ENCODE measurements around the gene STX3. TPM values are rescaled to one million over a fixed set of nuclear protein-coding genes. Genes with fewer than 3 reads are reported as not detected.
A peak's percentile ranks its signal among the peaks of the same experiment; 100 is the strongest.

The STX3 gene
- polyA plus RNA-seq, 2 of the 4 experiments (the other 2 are of a cell fraction) = 15.2 to 15.4 TPM

DNA sequence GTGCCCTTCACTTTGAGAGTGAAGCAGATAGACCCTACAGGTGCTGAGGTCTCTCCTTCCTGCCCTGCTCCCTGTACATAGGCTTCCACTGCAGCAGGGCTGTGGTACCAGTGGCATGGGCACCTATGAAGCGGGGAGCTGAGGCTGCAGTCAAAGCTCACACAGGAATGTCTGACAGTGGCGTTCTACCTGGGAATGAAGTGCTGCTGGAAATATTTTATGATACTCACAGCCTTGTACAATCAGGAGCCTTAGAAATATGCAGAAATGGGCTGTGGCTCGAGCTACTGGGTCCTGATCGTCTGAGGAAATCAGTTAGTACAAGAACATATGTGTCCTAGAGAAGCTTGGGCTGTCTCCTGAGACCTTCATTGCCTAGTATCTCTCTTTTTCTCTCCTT is 30.6 kb downstream of the STX3 start:
- no peak for DNase-seq (ENCODE audit: low read depth in 1 of 2, low spot score in 1 of 2)
- peaks cover 19% of the 10 kb centered on the region for H3K4me1 ChIP-seq
- POLR2A ChIA-PET = interaction anchor here (0.7 to 0.9 kb wide), 3 partner anchors 16 to 220 kb away, joined by 3 to 4 read pairs (median 4); no protein-coding TSS in a partner anchor
- H3K9me3 ChIP-seq = no peaks in the 10 kb centered on the region
- no peak for ATAC-seq
- no peak overlapping the region for H3K27ac ChIP-seq
- TF ChIP-seq ZNF302 (CRISPR knock-in tag; IDR thresholded peaks at IDR 0.05) (no peak), EHMT2 (IDR thresholded peaks at IDR 0.05; ENCODE audit: low read depth) (no peak), FOSL2 (IDR thresholded peaks at IDR 0.05) (no peak), FOSL2 (CRISPR knock-in tag; IDR thresholded peaks at IDR 0.05) (no peak), GATA3 (IDR thresholded peaks at IDR 0.05; ENCODE audit: borderline replicate concordance) (no peak), HOXB13 (CRISPR knock-in tag; IDR thresholded peaks at IDR 0.05; ENCODE audit: low read depth) (no peak), BHLHE40 (IDR thresholded peaks at IDR 0.05; ENCODE audit: low read depth, low read length) (no peak), MAZ (IDR thresholded peaks at IDR 0.05; ENCODE audit: borderline replicate concordance, low read depth, low read length) (no peak), MYC (IDR thresholded peaks at IDR 0.05; ENCODE audit: borderline replicate concordance, low read length) (no peak), RCOR1 (IDR thresholded peaks at IDR 0.05; ENCODE audit: low read depth, low read length) (no peak), MAFK (IDR thresholded peaks at IDR 0.05; ENCODE audit: partially characterized antibody) (no peak), SREBF2 (IDR thresholded peaks at IDR 0.05) (no peak), NFE2L2 (conservative IDR thresholded peaks at IDR 0.05; ENCODE audit: low read length) (no peak)
- no peak for FAIRE-seq
- no peak overlapping the region for H3K4me3 ChIP-seq
- 66% methylated on average over 4 of the region's 4 CpGs for WGBS (ENCODE audit: missing lambda C conversion rate)
- CTCF ChIA-PET = interaction anchor here (1.0 to 5.3 kb wide), 6 partner anchors 8 to 32 kb away, joined by 3 to 29 read pairs (median 15); partner anchors contain the start of gene STX3
- no peak overlapping the region for H3K4me2 ChIP-seq

DNA sequence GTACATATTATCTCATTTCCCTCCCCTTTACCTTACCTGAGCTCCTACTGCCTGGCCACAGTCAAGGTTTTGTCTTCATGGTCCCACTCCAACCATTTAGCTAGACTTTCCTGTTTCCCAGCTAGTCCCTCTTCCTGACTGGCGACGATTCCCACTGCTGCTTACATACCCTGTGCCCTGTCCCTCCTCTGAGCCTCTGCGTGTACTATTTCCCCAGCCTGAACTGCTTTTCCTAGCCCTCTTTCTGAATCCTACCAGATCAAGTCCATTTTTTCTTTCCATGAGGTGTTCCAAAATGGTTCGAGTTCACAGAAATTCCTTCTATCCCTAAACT is 32.0 kb downstream of the STX3 start:
- ChIA-PET POLR2A (interaction anchor here (1.3 kb wide), 1 partner anchor 118 kb away, joined by 3 read pairs; the partner anchor contains the start of gene PATL1), CTCF (interaction anchor here (1.9 to 5.3 kb wide), 5 partner anchors 9 to 33 kb away, joined by 5 to 29 read pairs (median 17); partner anchors contain the start of gene STX3)
- FAIRE-seq (no peak), ATAC-seq (peak in 1 of 2 experiments; percentile 79; a peak in 4 of 6 replicates), DNase-seq (ENCODE audit: low read depth in 1 of 2, low spot score in 1 of 2) (no peak)
- Histone ChIP-seq H3K9me3 (no peaks in the 10 kb centered on the region), H3K27ac (no peak overlapping the region; a peak in 1 of 6 replicates), H3K4me3 (no peak overlapping the region), H3K4me2 (peak overlapping the region; percentile 81), H3K4me1 (peaks cover 19% of the 10 kb centered on the region)
- TF ChIP-seq ZNF302 (CRISPR knock-in tag; IDR thresholded peaks at IDR 0.05) (no peak), CBX8 (IDR thresholded peaks at IDR 0.05) (no peak), RARB (CRISPR knock-in tag; IDR thresholded peaks at IDR 0.05) (no peak), ZFP36 (IDR thresholded peaks at IDR 0.05; ENCODE audit: borderline replicate concordance, partially characterized antibody) (no peak), KDM5A (IDR thresholded peaks at IDR 0.05) (no peak), NFE2L2 (conservative IDR thresholded peaks at IDR 0.05; ENCODE audit: low read length) (no peak), JUN (IDR thresholded peaks at IDR 0.05) (no peak), HDAC2 (IDR thresholded peaks at IDR 0.05) (no peak), RNF2 (IDR thresholded peaks at IDR 0.05; ENCODE audit: borderline replicate concordance, low read depth) (no peak), TP53 (CRISPR knock-in tag; IDR thresholded peaks at IDR 0.05) (no peak), KDM1A (IDR thresholded peaks at IDR 0.05; ENCODE audit: low read depth) (no peak), GATA3 (IDR thresholded peaks at IDR 0.05; ENCODE audit: borderline replicate concordance) (no peak; the same call in 1 of the 2 replicates), SREBF2 (IDR thresholded peaks at IDR 0.05) (no peak), EHF (CRISPR knock-in tag; IDR thresholded peaks at IDR 0.05) (no peak)
- TF ChIP-seq, protein P1, sequence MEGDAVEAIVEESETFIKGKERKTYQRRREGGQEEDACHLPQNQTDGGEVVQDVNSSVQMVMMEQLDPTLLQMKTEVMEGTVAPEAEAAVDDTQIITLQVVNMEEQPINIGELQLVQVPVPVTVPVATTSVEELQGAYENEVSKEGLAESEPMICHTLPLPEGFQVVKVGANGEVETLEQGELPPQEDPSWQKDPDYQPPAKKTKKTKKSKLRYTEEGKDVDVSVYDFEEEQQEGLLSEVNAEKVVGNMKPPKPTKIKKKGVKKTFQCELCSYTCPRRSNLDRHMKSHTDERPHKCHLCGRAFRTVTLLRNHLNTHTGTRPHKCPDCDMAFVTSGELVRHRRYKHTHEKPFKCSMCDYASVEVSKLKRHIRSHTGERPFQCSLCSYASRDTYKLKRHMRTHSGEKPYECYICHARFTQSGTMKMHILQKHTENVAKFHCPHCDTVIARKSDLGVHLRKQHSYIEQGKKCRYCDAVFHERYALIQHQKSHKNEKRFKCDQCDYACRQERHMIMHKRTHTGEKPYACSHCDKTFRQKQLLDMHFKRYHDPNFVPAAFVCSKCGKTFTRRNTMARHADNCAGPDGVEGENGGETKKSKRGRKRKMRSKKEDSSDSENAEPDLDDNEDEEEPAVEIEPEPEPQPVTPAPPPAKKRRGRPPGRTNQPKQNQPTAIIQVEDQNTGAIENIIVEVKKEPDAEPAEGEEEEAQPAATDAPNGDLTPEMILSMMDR (IDR thresholded peaks at IDR 0.05) = no peak
- TF ChIP-seq, protein P2, sequence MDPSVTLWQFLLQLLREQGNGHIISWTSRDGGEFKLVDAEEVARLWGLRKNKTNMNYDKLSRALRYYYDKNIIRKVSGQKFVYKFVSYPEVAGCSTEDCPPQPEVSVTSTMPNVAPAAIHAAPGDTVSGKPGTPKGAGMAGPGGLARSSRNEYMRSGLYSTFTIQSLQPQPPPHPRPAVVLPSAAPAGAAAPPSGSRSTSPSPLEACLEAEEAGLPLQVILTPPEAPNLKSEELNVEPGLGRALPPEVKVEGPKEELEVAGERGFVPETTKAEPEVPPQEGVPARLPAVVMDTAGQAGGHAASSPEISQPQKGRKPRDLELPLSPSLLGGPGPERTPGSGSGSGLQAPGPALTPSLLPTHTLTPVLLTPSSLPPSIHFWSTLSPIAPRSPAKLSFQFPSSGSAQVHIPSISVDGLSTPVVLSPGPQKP (IDR thresholded peaks at IDR 0.05; ENCODE audit: low read depth, low read length) = no peak
- TF ChIP-seq, protein P3, sequence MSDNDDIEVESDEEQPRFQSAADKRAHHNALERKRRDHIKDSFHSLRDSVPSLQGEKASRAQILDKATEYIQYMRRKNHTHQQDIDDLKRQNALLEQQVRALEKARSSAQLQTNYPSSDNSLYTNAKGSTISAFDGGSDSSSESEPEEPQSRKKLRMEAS (IDR thresholded peaks at IDR 0.05) = no peak
- TF ChIP-seq, protein P4, sequence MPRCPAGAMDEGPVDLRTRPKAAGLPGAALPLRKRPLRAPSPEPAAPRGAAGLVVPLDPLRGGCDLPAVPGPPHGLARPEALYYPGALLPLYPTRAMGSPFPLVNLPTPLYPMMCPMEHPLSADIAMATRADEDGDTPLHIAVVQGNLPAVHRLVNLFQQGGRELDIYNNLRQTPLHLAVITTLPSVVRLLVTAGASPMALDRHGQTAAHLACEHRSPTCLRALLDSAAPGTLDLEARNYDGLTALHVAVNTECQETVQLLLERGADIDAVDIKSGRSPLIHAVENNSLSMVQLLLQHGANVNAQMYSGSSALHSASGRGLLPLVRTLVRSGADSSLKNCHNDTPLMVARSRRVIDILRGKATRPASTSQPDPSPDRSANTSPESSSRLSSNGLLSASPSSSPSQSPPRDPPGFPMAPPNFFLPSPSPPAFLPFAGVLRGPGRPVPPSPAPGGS (IDR thresholded peaks at IDR 0.05) = no peak
- 75% methylated on average over 4 of the region's 4 CpGs for WGBS (ENCODE audit: missing lambda C conversion rate)

Data from A549 (cell line).